ENCODE data around the gene ASIC2.

Gene ASIC2

DNA sequence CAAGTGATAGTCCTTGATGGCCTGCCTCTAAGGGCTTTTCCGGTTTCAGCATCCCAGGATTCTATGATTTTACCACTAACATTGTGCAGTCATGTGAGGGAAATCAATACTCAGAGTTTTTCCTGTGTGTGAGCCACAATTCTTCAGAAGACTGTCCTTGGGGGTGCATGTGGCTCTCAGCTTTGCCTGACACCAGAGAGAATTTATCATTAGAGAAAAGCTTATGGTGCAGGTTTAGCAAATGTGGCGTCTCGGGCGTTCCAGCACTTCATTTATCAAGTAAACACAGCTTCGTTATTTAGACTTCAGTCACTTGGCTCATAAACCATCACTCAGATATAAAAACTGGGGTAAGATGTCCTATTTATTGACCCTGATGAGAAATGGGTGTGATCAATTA lies 238.7 kb downstream of the ASIC2 start:
- TF ChIP-seq, protein P1, sequence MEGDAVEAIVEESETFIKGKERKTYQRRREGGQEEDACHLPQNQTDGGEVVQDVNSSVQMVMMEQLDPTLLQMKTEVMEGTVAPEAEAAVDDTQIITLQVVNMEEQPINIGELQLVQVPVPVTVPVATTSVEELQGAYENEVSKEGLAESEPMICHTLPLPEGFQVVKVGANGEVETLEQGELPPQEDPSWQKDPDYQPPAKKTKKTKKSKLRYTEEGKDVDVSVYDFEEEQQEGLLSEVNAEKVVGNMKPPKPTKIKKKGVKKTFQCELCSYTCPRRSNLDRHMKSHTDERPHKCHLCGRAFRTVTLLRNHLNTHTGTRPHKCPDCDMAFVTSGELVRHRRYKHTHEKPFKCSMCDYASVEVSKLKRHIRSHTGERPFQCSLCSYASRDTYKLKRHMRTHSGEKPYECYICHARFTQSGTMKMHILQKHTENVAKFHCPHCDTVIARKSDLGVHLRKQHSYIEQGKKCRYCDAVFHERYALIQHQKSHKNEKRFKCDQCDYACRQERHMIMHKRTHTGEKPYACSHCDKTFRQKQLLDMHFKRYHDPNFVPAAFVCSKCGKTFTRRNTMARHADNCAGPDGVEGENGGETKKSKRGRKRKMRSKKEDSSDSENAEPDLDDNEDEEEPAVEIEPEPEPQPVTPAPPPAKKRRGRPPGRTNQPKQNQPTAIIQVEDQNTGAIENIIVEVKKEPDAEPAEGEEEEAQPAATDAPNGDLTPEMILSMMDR (IDR thresholded peaks at IDR 0.05; ENCODE audit: low read depth, low read length) = no peak

GRCh38 chr17:33053676-33054075 lies 239.4 kb downstream of the ASIC2 start:
- TF ChIP-seq, protein P1 (IDR thresholded peaks at IDR 0.05; ENCODE audit: low read depth, low read length) = no peak
- no peak overlapping the region for H3K4me3 ChIP-seq (replicated peaks in 1 of 2; ENCODE audit: low read depth in 2 of 2, low read length in 2 of 2)
- DNase-seq (ENCODE audit: low read depth in 2 of 2) = no peak

More for the DNA sequence above, 238.7 kb downstream of the ASIC2 start:
- no peak for DNase-seq (ENCODE audit: low read depth in 2 of 2)
- H3K4me3 ChIP-seq (replicated peaks in 1 of 2; ENCODE audit: low read depth in 2 of 2, low read length in 2 of 2) = no peak overlapping the region

GRCh38 chr17:33052856-33053255 lies 240.2 kb downstream of the ASIC2 start:
- DNase-seq (ENCODE audit: low read depth in 2 of 2) = no peak
- H3K4me3 ChIP-seq (replicated peaks in 1 of 2; ENCODE audit: low read depth in 2 of 2, low read length in 2 of 2) = no peak overlapping the region
- TF ChIP-seq, protein P1 (IDR thresholded peaks at IDR 0.05; ENCODE audit: low read depth, low read length) = no peak

DNA sequence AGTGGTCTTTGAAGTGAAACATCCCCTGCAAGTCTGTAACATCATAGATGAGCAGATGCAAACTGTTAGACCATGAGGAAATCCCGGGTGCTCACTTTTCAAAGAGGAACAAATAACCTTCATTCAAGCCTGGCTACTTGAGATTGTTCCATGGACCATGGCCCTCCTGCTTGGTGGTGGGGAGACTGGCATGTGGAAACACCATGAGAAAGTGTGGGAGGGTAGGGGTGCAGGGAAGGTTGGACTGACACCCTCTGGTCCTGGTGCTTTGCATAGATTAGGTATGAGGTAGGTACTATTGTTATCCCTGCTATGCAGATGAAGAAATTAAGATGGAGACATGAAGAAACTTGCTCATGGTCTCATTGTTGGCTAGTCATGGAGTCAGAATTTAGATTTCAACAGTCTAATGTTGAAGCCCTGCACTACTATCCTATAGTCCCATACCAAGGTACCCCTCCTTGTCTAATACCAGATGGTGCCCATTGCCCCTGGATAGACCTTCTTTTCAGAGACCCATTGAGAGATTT lies 242.4 kb downstream of the ASIC2 start:
- no peak overlapping the region for H3K4me3 ChIP-seq (replicated peaks in 1 of 2; ENCODE audit: low read depth in 2 of 2, low read length in 2 of 2)
- DNase-seq (ENCODE audit: low read depth in 2 of 2) = no peak
- TF ChIP-seq, protein P1 (IDR thresholded peaks at IDR 0.05; ENCODE audit: low read depth, low read length) = no peak

GRCh38 chr17:33049781-33050414 lies 243.2 kb downstream of the ASIC2 start:
- no peak overlapping the region for H3K4me3 ChIP-seq (replicated peaks in 1 of 2; ENCODE audit: low read depth in 2 of 2, low read length in 2 of 2)
- peak; percentile 58 to 59 for DNase-seq (ENCODE audit: low read depth in 2 of 2)
- TF ChIP-seq, protein P1 (IDR thresholded peaks at IDR 0.05; ENCODE audit: low read depth, low read length) = peak; percentile 94

- TF ChIP-seq, protein P1 (IDR thresholded peaks at IDR 0.05; ENCODE audit: low read depth, low read length) = no peak
- no peak for DNase-seq (ENCODE audit: low read depth in 2 of 2)
- no peak overlapping the region for H3K4me3 ChIP-seq (replicated peaks in 1 of 2; ENCODE audit: low read depth in 2 of 2, low read length in 2 of 2)
These were observed 246.5 kb downstream of the ASIC2 start for GRCh38 chr17:33046361-33047255.
